GM12878 (cell line): ENCODE data around the gene ZBED4.

Experiments
- FOXM1 ChIP-seq: IDR thresholded peaks from 2 replicates; pipeline ENCODE4 v1.6.1; 2012; ENCODE audit warnings: low read depth, mild to moderate bottlenecking, inconsistent platforms, low read length, moderate library complexity
- POLR2AphosphoS2 ChIP-seq: IDR thresholded peaks from 2 replicates; pipeline ENCODE4 v1.6.1; 2011; ENCODE audit warnings: low read depth, mild to moderate bottlenecking, low read length, improper control_type of control experiment, moderate library complexity
- TF ChIP-seq, protein P1 (sequence below): IDR thresholded peaks from 2 replicates; pipeline ENCODE4 v1.6.1; 2012; ENCODE audit warnings: low read depth, low read length, improper control_type of control experiment
- TF ChIP-seq, protein P2 (sequence below): fragments of 450-650 bp; IDR thresholded peaks from 2 replicates; pipeline ENCODE4 v1.6.1; 2016; ENCODE audit warnings: mild to moderate bottlenecking

DNA sequence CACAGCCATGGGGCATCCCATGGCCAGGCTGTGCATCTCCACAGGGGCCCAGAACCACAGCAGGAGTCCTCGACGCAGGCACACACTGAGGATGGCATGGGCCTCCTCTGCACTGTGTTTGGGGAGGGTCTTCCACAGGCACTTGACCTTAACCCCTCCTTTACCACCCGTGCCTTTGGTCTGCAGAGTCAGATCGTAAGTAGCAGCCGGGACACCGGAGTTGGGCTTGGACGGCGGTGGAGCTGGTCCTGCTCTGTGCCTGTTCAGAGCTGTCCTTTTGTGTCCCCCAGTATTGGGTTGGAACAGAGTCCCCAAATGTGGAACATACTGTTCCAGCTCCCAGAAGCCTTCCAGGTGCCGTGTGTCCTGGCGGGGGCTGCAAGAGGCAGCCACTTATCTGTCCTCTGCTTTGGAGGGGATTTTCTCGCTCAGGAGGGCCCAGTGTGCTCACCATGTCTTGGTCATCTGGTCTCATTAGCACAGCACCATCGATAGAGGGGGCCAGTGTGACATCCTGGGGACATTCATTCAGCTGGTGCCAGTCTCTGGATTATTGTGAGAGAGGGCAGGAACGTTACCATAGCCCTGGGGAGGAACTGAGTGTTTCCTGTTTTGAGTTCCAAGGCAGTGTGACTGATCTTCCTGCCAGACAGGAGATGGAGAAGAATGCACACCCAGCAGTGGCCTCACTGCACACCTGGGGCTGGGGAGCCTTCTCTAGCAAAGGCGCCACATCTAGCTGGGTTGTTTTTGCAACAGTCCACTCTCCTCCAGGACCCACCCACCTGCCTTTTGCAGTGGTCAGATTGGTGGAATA is 77.2 kb downstream of the ZBED4 start:
- TF ChIP-seq, protein P1, sequence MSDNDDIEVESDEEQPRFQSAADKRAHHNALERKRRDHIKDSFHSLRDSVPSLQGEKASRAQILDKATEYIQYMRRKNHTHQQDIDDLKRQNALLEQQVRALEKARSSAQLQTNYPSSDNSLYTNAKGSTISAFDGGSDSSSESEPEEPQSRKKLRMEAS: no peak
- no peak for TF ChIP-seq FOXM1
- TF ChIP-seq, protein P2, sequence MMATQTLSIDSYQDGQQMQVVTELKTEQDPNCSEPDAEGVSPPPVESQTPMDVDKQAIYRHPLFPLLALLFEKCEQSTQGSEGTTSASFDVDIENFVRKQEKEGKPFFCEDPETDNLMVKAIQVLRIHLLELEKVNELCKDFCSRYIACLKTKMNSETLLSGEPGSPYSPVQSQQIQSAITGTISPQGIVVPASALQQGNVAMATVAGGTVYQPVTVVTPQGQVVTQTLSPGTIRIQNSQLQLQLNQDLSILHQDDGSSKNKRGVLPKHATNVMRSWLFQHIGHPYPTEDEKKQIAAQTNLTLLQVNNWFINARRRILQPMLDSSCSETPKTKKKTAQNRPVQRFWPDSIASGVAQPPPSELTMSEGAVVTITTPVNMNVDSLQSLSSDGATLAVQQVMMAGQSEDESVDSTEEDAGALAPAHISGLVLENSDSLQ: peak; percentile 22; the same call in 1 of the 2 replicates
- TF ChIP-seq POLR2AphosphoS2: no peak
